ENCODE results near the gene KRT79. TPM values are rescaled to one million over a fixed set of nuclear protein-coding genes. Genes with fewer than 3 reads are reported as not detected.

Gene KRT79
- total RNA-seq, 4 donors from 2014 or later = 48.8 to 202 (median 156) TPM

- WGBS = 49% methylated on average over 10 of the region's 10 CpGs
- no peak for TF ChIP-seq POLR2A (IDR thresholded peaks at IDR 0.05)
- no peak for TF ChIP-seq EP300 (IDR thresholded peaks at IDR 0.05)
- no peak for TF ChIP-seq POLR2AphosphoS5 (IDR thresholded peaks at IDR 0.05)
- TF ChIP-seq, protein P1, sequence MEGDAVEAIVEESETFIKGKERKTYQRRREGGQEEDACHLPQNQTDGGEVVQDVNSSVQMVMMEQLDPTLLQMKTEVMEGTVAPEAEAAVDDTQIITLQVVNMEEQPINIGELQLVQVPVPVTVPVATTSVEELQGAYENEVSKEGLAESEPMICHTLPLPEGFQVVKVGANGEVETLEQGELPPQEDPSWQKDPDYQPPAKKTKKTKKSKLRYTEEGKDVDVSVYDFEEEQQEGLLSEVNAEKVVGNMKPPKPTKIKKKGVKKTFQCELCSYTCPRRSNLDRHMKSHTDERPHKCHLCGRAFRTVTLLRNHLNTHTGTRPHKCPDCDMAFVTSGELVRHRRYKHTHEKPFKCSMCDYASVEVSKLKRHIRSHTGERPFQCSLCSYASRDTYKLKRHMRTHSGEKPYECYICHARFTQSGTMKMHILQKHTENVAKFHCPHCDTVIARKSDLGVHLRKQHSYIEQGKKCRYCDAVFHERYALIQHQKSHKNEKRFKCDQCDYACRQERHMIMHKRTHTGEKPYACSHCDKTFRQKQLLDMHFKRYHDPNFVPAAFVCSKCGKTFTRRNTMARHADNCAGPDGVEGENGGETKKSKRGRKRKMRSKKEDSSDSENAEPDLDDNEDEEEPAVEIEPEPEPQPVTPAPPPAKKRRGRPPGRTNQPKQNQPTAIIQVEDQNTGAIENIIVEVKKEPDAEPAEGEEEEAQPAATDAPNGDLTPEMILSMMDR (IDR thresholded peaks at IDR 0.05) = peak; percentile 49 to 81
- peaks cover 73% of the 10 kb centered on the region for H3K4me1 ChIP-seq
- no peak for DNase-seq (ENCODE audit: low spot score in 2 of 2)
- H3K36me3 ChIP-seq = no peaks in the 10 kb centered on the region
- no peaks in the 10 kb centered on the region for H3K27me3 ChIP-seq
- H3K4me3 ChIP-seq = no peak overlapping the region
- H3K27ac ChIP-seq = peak overlapping the region; percentile 99
- no peaks in the 10 kb centered on the region for H3K9me3 ChIP-seq
Observed at GRCh38 chr12:52865090-52865944, 31.2 kb upstream of the KRT79 start.

DNA sequence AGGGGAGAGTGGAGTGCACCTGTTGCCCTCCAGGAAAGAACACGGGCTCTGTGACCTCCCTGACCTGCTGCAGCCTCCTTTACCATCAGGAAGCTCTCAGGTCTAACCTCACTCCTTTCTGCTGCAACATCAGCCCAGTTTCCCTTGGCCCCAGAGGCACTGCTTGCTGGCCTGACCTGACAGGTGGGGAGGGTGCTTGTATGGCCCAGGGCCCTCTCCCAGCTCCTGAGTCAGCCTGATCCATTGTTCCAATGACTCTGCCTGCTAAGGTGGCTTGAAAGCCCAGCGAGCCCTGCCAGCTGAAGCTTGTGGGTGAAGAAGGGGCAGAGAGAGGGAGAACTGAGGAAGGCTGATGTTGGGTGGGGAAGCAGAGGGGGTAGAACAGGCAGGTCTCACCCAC lies 27.9 kb upstream of the KRT79 start:
- Histone ChIP-seq H3K36me3 (no peaks in the 10 kb centered on the region), H3K9me3 (no peaks in the 10 kb centered on the region), H3K27me3 (no peaks in the 10 kb centered on the region), H3K27ac (peak overlapping the region; percentile 76), H3K4me3 (no peak overlapping the region), H3K4me1 (peaks cover 53% of the 10 kb centered on the region)
- TF ChIP-seq, protein P1 (IDR thresholded peaks at IDR 0.05) = no peak
- no peak for TF ChIP-seq POLR2A (IDR thresholded peaks at IDR 0.05)
- DNase-seq (ENCODE audit: low spot score in 2 of 2) = no peak
- 41% methylated on average over 2 of the region's 2 CpGs for WGBS

DNA sequence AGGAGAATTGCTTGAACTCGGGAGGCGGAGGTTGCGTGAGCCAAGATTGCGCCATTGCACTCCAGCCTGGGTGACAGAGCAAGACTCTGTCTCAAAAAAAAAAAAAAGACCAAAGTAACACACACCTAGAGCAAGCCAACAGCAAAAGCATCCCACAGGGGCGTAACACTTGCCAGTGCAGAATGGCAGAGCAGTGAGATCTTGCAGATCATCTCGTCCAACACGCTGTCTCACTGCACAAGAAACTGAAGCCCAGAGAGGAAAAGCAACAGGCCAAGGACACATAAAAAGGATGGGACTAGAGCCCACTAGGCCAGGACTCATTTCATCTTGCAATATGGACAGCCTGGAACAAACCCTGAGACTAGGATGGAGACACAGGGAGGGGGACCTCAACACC lies 27.4 kb upstream of the KRT79 start:
- no peak for DNase-seq (ENCODE audit: low spot score in 2 of 2)
- Histone ChIP-seq H3K4me1 (peaks cover 48% of the 10 kb centered on the region), H3K27me3 (no peaks in the 10 kb centered on the region), H3K9me3 (no peaks in the 10 kb centered on the region), H3K4me3 (no peak overlapping the region), H3K27ac (peak overlapping the region; percentile 76), H3K36me3 (no peaks in the 10 kb centered on the region)
- TF ChIP-seq POLR2AphosphoS5 (IDR thresholded peaks at IDR 0.05) (no peak), EP300 (IDR thresholded peaks at IDR 0.05) (no peak), POLR2A (IDR thresholded peaks at IDR 0.05) (no peak)
- 67% methylated on average over 7 of the region's 7 CpGs for WGBS

- Histone ChIP-seq H3K36me3 (no peaks in the 10 kb centered on the region), H3K9me3 (no peaks in the 10 kb centered on the region), H3K4me1 (peaks cover 36% of the 10 kb centered on the region), H3K27me3 (no peaks in the 10 kb centered on the region), H3K27ac (peak overlapping the region; percentile 76), H3K4me3 (no peak overlapping the region)
- TF ChIP-seq POLR2AphosphoS5 (IDR thresholded peaks at IDR 0.05) = peak in 1 of 3 donors; percentile 25
- TF ChIP-seq, protein P1 (IDR thresholded peaks at IDR 0.05) = no peak
- no peak for DNase-seq (ENCODE audit: low spot score in 2 of 2)
- 59% methylated on average over 5 of the region's 6 CpGs for WGBS
Observed at GRCh38 chr12:52860102-52860823, 26.2 kb upstream of the KRT79 start.

DNA sequence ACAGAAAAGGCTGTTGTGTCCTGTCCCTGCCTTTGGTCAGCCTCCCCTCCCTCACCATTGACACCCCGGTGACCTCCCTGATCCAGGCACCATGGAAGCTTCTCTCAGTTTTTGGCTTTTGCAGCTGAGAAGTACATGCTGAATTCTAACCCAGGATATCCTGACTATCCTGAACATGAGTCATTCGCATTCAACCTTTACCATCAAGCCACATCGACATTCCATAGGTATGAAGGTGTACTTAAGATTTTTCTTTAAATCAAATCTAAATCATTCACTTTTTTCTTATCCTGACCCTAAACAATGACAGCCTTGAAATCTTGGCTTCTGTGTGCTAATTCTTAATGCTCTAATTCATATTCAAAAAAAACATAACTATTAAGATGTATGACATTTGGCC lies 23.4 kb upstream of the KRT79 start:
- Histone ChIP-seq H3K4me3 (no peak overlapping the region), H3K27me3 (no peaks in the 10 kb centered on the region), H3K4me1 (peaks cover 32% of the 10 kb centered on the region), H3K36me3 (no peaks in the 10 kb centered on the region), H3K27ac (no peak overlapping the region), H3K9me3 (no peaks in the 10 kb centered on the region)
- TF ChIP-seq, protein P1 (IDR thresholded peaks at IDR 0.05) = no peak
- TF ChIP-seq POLR2AphosphoS5 (IDR thresholded peaks at IDR 0.05) (no peak), POLR2A (IDR thresholded peaks at IDR 0.05) (no peak), EP300 (IDR thresholded peaks at IDR 0.05) (no peak)
- DNase-seq (ENCODE audit: low spot score in 2 of 2) = no peak
- 79% methylated on average over 3 of the region's 3 CpGs for WGBS
